ENCODE data around the gene B3GNT3. TPM values are rescaled to one million over a fixed set of nuclear protein-coding genes. Genes with fewer than 3 reads are reported as not detected.

Gene B3GNT3
- total and polyA plus RNA-seq, 2 of the 8 experiments (the other 6 are each of a cell fraction or from before 2014, with no cell fraction given) = 1.5 TPM

GRCh38 chr19:17753976-17754375 lies 41.0 kb upstream of the B3GNT3 start:
- no peak for FAIRE-seq
- Histone ChIP-seq H3K36me3 (ENCODE audit: control insufficient read depth in 2 of 4, insufficient read depth in 4 of 4, low read length in 3 of 4) (no peaks in the 10 kb centered on the region), H3K9ac (replicated peaks in 1 of 4; ENCODE audit: extremely low read depth in 1 of 4, low read depth in 3 of 4, low read length in 3 of 4) (no peak overlapping the region), H2AFZ (ENCODE audit: low read length) (no peak overlapping the region), H3K23me2 (ENCODE audit: low read depth, low read length) (no peaks in the 10 kb centered on the region; the same call in 1 of the 2 replicates), H3K14ac (ENCODE audit: insufficient read length) (no peak overlapping the region), H2BK20ac (ENCODE audit: low read length) (no peak overlapping the region), H3K4me1 (replicated peaks in 1 of 4; ENCODE audit: control insufficient read depth in 3 of 4, insufficient read depth in 4 of 4, low read length in 3 of 4) (peaks cover 0 to 9% (median 0%) of the 10 kb centered on the region in 4 experiments; a peak in 1 of 7 replicates), H2BK120ac (replicated peaks; ENCODE audit: low read depth, low read length) (no peak overlapping the region), H3K4me2 (ENCODE audit: insufficient read depth in 1 of 2, low read depth in 2 of 2, low read length in 2 of 2) (no peak overlapping the region), H4K91ac (replicated peaks; ENCODE audit: insufficient read length, low read length) (no peak overlapping the region), H2BK12ac (ENCODE audit: low read depth, low read length) (no peak overlapping the region), H3K18ac (ENCODE audit: extremely low read depth, low read length) (no peak overlapping the region), H4K5ac (ENCODE audit: insufficient read length, low read depth, low read length) (no peak overlapping the region), H3K9me3 (ENCODE audit: insufficient read depth in 2 of 2, low read depth in 1 of 2, low read length in 1 of 2) (no peaks in the 10 kb centered on the region), H3K56ac (replicated peaks; ENCODE audit: insufficient read length, low read depth, low read length) (no peak overlapping the region), H2BK5ac (ENCODE audit: low read depth, low read length) (no peak overlapping the region), H2AK5ac (ENCODE audit: low read depth, low read length) (no peak overlapping the region), H3K4me3 (ENCODE audit: extremely low read depth in 1 of 4, insufficient read depth in 2 of 4, low read depth in 3 of 4, low read length in 4 of 4) (no peak overlapping the region), H4K8ac (ENCODE audit: extremely low read depth, insufficient read depth, low read length) (no peak overlapping the region), H3K79me2 (ENCODE audit: control insufficient read depth in 1 of 2, insufficient read depth in 2 of 2, low read length in 2 of 2) (no peaks in the 10 kb centered on the region), H3K27me3 (replicated peaks in 1 of 4; ENCODE audit: control insufficient read depth in 3 of 4, extremely low read depth in 1 of 4, insufficient read depth in 3 of 4, low read length in 3 of 4) (no peaks in the 10 kb centered on the region), H3K27ac (ENCODE audit: low read depth, low read length) (no peak overlapping the region), H4K20me1 (replicated peaks in 1 of 2; ENCODE audit: control insufficient read depth in 1 of 2, insufficient read depth in 2 of 2, low read length in 2 of 2) (no peaks in the 10 kb centered on the region), H3K79me1 (ENCODE audit: low read depth, low read length) (no peaks in the 10 kb centered on the region; the same call in 1 of the 2 replicates), H3K23ac (ENCODE audit: insufficient read length) (no peak overlapping the region), H2BK15ac (ENCODE audit: low read length) (no peak overlapping the region), H3K4ac (replicated peaks; ENCODE audit: insufficient read length, low read depth, low read length) (no peak overlapping the region)
- TF ChIP-seq POU5F1 (IDR thresholded peaks at IDR 0.05; ENCODE audit: low read depth, low read length) (peak; percentile 83), CBX5 (IDR thresholded peaks at IDR 0.05; ENCODE audit: low read depth, low read length) (no peak), EZH2 (IDR thresholded peaks at IDR 0.05; ENCODE audit: low read depth, low read length, severe bottlenecking) (no peak)
- no peak for DNase-seq (ENCODE audit: low read depth in 1 of 2, low spot score in 2 of 2)
- 80% methylated on average over 9 of the region's 9 CpGs; no CpG with 5 or more reads in 1 of the 2 experiments for WGBS, 2 experiments (ENCODE audit: extremely low coverage in 1 of 2, insufficient coverage in 1 of 2, insufficient read length in 1 of 2, insufficient replicate concordance in 2 of 2, low coverage in 1 of 2, low lambda C conversion rate in 2 of 2, missing lambda C conversion rate in 1 of 2)
- CTCF ChIA-PET (ENCODE audit: partially characterized antibody) = interaction anchor here (0.9 to 4.1 kb wide), 17 partner anchors 9 to 258 kb away, joined by 3 to 23 read pairs (median 4); no protein-coding TSS in a partner anchor
- POLR2A ChIA-PET (ENCODE audit: partially characterized antibody) = interaction anchor here (0.9 to 4.2 kb wide), 7 partner anchors 8 to 111 kb away, joined by 3 to 21 read pairs (median 6); partner anchors contain the start of gene RPL18A
